ENCODE results near the gene PLEKHO2.

PLEKHO2 gene

GRCh38 chr15:64828985-64829384 is 12.7 kb upstream of the PLEKHO2 start:
- no peak for DNase-seq

DNA sequence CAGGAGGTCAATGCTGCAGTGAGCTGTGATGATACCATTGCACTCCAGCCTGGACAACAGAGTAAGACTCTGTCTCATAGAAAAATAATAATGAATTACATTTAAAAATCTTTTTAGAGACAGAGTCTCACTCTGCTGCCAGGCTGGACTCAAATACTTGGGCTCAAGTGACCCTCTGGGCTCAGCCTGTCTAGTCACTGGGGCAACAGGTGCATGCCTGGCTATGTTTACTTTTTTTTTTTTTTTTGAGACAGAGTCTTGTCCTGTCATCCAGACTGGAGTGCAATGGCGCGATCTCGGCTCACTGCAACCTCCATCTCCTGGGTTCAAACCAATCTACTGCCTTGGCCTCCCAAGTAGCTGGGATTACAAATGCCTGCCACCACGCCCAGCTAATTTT is 8.0 kb upstream of the PLEKHO2 start:
- no peak for DNase-seq

- no peak for DNase-seq
These were observed 5.6 kb upstream of the PLEKHO2 start for GRCh38 chr15:64836023-64836536.

GRCh38 chr15:64837502-64837901 is 4.2 kb upstream of the PLEKHO2 start:
- no peak for DNase-seq

DNA sequence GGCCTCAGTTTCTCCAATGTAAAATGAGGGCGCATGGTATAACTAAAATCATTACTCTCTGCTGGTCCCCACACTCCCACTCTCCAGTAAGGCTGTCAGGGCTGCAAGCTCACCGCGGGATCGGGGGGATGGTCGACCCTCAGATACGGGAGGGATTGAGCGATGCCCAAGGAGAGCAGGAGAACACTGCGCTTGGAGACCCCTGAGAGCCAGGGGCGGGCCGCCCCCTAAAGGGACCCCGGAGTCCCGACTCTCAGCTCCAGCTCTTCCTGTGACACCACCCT is 713 bp upstream of the PLEKHO2 start:
- no peak for DNase-seq

DNA sequence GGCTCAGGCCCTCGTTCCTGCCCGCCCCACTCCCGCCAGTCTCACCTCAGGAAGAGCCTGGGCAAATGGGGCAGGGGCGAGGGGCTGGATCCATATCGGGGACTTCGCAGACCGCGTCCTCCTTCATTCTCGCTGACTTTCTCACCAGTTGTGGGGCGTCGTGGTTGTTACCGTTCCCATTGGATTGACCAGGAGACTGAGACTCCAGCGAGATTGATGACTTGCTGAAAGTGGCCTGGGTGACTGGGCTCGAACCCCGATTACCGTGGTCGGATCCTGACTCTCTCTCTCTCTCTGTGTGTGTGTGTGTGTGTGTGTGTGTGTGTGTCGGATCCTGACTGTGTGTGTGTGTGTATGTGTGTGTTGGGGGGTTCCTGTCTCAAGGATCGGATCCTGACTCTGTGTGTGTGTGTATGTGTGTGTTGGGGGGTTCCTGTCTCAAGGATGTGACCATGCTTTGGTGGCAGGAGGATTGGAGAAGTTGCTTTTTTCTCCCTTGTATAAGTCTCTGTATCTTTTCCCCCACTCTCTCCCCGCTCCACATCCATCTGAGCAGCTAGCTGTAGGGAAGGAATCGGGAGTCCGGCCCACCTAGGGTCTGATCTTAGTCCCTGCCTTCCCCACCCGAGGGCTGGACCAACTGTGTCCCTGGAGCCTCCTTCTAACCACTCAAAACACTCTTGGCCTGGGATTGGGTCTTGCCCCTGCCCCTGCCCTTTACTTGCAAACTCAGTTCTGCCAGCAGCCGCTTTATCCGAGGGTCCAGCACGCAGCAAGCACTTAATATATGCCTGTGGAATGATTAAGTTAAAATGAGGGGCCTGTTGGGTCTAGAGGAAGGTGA is 603 bp downstream of the PLEKHO2 start:
- DNase-seq = no peak

DNA sequence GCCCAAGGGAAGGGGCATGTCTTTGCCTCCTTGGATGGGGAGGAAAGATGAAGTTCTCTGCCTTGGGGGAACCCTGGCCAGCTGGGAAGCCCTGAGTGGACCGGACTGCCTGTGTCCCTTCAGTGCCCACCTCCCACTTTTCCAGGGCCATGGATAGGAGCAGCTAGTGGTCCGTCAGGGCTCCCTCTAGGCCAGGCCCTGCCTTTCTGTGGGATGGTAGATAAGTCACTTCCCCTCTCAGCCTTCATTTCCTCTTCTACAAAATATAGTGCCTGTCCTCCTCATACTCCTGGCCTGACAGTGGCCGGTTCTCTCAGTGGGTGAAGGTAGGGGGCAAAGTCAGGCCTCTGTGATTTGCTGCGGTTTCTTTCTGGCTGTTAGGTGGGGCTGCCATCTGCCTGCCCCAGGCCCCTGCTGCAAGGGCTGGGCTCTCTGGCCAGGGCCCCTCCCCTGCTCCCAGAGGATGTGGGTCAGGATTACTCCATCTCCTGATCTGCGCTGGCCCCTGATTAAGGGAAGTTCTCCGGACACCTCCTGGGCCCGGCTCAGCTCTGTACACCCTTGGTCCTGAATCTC is 1.4 kb downstream of the PLEKHO2 start:
- no peak for DNase-seq

GRCh38 chr15:64843991-64844390 is 2.3 kb downstream of the PLEKHO2 start:
- DNase-seq = no peak

DNA sequence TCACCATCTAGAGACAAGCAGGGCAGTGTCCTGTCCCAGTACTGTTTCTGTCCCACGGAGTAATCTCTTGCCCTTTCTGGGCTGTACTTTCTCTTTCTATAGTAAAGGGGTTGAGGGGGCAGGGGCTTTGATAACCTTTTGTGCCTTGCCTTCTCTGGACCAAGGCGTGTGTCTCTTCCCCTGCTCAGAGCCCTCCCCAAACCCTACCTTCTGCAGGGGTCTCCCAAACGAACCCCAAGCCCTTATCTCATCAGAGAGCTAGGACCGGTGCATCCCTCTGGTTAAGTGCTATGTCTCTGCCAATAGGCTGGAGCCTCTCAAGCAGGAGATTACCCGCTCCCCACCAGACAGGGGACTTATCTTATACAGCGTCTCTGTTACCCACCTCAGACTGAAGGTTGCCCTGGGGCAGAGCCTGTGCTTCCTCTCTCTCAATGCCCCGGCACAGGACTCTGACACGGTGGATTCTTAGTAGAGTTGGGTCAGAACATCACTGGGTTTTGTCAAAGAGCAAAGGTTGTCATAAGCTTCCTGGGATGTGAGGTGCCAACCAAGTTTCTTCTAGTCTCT is 2.9 kb downstream of the PLEKHO2 start:
- no peak for DNase-seq

- DNase-seq = no peak
These were observed 3.5 kb downstream of the PLEKHO2 start for GRCh38 chr15:64845183-64845611.

DNA sequence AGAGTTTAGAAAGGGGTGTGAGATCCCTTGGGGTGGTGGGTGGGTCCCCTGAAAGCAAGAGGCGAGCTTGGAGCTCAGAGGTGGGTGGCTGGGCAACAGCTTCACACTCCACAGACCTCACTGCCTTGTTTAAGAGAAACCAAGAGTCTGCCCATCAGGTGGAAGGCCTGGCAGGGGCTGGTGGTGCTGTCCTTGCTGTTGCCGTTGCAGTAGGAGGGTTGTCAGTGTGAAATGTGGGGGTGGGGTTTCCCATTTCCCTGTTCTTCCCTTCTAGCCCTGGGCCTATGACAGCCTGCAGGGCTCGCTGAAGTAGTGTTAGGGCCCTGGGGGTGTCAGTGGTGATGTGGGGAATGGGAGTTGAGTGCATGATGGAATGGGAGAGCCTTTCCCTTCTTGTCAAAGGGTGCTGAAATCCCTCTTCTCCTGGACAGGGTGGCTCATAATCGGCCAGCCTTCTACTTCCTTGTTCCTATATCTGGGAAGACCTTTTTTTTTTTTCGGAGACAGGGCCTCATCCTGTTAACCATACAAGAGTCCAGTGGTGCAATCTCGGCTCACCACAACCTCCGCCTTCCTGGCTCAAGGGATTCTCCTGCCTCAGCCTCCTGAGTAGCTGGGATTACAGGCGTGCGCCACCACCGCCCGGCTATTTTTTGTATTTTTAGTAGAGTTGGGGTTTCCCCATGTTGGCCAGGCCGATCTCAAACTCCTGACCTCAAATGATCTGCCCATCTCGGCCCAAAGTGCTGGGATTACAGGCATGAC is 4.3 kb downstream of the PLEKHO2 start:
- no peak for DNase-seq

GRCh38 chr15:64847016-64847415 is 5.3 kb downstream of the PLEKHO2 start:
- no peak for DNase-seq

DNA sequence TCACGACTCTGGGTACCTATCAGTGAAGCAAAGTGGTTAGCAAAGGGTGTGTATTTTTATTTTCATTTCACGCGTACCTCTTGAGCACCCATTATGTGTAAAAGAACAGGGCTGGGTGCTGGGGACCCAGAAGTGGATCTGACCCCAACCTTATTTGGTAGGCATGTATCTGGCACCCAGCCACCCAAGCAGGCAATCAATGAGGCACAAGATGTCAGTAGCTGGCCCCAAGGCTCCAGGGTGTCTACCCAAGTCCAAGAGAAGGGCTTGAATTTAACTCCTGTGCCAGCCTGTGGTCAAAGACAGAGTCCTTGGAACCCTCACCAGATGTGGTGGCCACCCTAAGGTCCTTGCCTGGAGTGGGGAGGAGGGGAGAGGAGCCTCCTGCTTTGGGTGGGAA is 5.7 kb downstream of the PLEKHO2 start:
- no peak for DNase-seq

- no peak for DNase-seq
These were observed 6.4 kb downstream of the PLEKHO2 start for GRCh38 chr15:64847876-64848716.

- DNase-seq = no peak
These were observed 9.2 kb downstream of the PLEKHO2 start for GRCh38 chr15:64850778-64851502.

GRCh38 chr15:64851503-64851840 is 9.8 kb downstream of the PLEKHO2 start:
- DNase-seq = no peak

DNA sequence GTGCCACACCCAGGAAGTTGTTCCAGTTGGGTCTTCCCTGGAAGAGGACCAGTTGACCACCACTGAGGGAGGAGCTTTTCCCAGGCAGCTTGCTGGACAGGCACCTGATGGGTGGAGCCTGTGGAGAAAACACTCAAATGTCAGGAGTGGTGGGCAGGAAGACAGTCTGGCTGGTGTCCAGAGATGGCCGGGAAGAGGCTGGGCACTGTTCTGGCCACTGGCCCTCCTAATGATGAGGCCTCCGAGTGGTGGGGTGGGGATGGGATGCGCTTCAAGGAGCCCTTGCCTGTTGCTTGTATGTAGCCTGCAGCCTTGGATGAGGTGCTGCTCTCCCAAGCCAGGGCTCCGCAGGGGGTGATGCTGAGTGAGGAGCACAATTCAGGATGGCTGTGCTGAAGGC is 12.3 kb downstream of the PLEKHO2 start:
- no peak for DNase-seq

DNA sequence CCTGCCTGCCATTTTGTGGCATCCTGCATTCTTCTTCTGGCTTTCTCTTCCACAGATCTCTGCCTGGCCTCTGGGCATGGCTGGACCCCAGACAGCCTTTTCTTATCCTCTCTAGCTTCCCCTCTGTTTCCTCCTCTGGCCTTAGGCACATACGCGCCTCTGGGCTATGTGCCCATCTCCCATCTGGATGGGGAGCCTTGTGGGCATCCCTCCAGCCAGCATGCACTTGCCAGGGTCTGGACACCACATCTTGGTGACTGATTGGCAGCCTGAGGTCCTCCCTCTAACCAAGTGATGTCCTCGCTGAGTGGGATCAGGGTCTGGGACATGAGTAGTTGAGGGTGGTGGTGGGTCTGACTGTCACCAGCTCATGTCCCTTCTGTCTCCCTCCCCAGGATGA is 12.8 kb downstream of the PLEKHO2 start:
- DNase-seq = no peak

DNA sequence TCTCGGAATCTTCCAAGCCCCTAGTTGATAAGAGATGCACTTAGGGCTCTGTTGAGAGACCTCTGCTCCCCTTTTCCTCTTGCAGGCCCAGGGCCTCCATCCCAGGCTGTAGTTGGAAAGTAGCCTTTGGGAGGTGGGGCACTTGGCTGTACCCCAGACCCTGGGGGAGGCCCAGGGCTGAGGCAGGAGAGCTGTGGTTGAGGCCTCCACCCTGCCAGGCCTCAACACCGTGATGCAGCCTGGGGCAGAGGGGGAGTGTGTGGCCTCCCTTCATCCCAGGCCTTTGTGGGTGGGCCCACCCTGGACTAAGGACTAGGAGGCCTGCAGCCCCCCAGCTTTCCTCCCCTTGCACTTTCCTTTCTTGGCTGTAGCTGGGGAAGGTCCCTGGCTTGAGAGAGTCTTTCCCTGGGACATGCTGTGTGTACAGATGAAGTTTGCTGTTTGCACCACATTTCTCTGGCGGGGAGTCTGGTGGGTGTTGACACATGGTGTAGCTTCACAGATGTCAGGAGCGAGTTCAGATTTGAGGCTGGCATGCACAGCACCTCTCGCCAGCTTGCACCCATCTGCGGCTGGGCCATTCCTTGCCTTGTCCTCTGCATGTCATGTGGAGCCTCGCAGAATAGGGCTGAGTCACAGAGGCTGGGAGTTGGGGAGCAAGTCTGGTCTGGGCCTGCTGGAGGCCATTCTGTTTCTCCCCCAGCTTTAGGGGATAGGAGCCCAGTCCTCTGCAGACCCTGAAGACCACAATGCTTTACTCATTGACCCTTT is 13.7 kb downstream of the PLEKHO2 start:
- DNase-seq = no peak

- no peak for DNase-seq
These were observed 14.9 kb downstream of the PLEKHO2 start for GRCh38 chr15:64856429-64857145.
